ENCODE measurements around the gene JARID2.

JARID2 gene

GRCh38 chr6:15449011-15449410, 203.1 kb downstream of the JARID2 start:
- DNase-seq: no peak

- DNase-seq: no peak
Measured at GRCh38 chr6:15451738-15452137, 205.9 kb downstream of the JARID2 start.

GRCh38 chr6:15452182-15452941, 206.5 kb downstream of the JARID2 start:
- DNase-seq: no peak

- DNase-seq: no peak
Measured at GRCh38 chr6:15453186-15453585, 207.3 kb downstream of the JARID2 start.

GRCh38 chr6:15453622-15454021, 207.8 kb downstream of the JARID2 start:
- DNase-seq: no peak

GRCh38 chr6:15456422-15456821, 210.6 kb downstream of the JARID2 start:
- DNase-seq: no peak

GRCh38 chr6:15457121-15457650, 211.3 kb downstream of the JARID2 start:
- no peak for DNase-seq

- no peak for DNase-seq
Measured at GRCh38 chr6:15458021-15458459, 212.2 kb downstream of the JARID2 start.

GRCh38 chr6:15460110-15460727, 214.3 kb downstream of the JARID2 start:
- DNase-seq: no peak

- no peak for DNase-seq
Measured at GRCh38 chr6:15461127-15461944, 215.5 kb downstream of the JARID2 start.

- DNase-seq: no peak
Measured at GRCh38 chr6:15462256-15462655, 216.4 kb downstream of the JARID2 start.

GRCh38 chr6:15462717-15463525, 217.1 kb downstream of the JARID2 start:
- no peak for DNase-seq

- peak; percentile 27 for DNase-seq
Measured at GRCh38 chr6:15464211-15464725, 218.4 kb downstream of the JARID2 start.

- DNase-seq: no peak
Measured at GRCh38 chr6:15465212-15465611, 219.3 kb downstream of the JARID2 start.

GRCh38 chr6:15470746-15471145, 224.9 kb downstream of the JARID2 start:
- no peak for DNase-seq

- DNase-seq: no peak
Measured at GRCh38 chr6:15472621-15473020, 226.8 kb downstream of the JARID2 start.

- DNase-seq: no peak
Measured at GRCh38 chr6:15473174-15473573, 227.3 kb downstream of the JARID2 start.

- DNase-seq: no peak
Measured at GRCh38 chr6:15473741-15474161, 227.9 kb downstream of the JARID2 start.

GRCh38 chr6:15474196-15474595, 228.3 kb downstream of the JARID2 start:
- DNase-seq: no peak

- no peak for DNase-seq
Measured at GRCh38 chr6:15475261-15475660, 229.4 kb downstream of the JARID2 start.

GRCh38 chr6:15475872-15476271, 230.0 kb downstream of the JARID2 start:
- DNase-seq: no peak
